NB4 (cell line): ENCODE data around the gene CXADR.

ENCODE experiments used
- CTCF ChIP-seq: IDR thresholded peaks from one replicate; pipeline ENCODE4 v1.5.1; 2012; ENCODE audit warnings: low read depth, low read length
- MAX ChIP-seq: IDR thresholded peaks from 2 replicates; pipeline ENCODE4 v1.6.1; 2011; ENCODE audit warnings: low read depth, low read length
- POLR2A ChIP-seq: IDR thresholded peaks from 2 replicates; pipeline ENCODE4 v1.6.1; 2011; ENCODE audit warnings: mild to moderate bottlenecking; ENCODE audit not compliant: insufficient read length; ENCODE audit errors: extremely low read depth

GRCh38 chr21:17578162-17578561, 65.3 kb downstream of the CXADR start:
- TF ChIP-seq CTCF (no peak), MAX (no peak), POLR2A (no peak)
